PC-9 (cell line): ENCODE results near the gene ARID4B.

Experiments used
- CTCF ChIP-seq: fragments of 200-600 bp; sonication (generic); conservative IDR thresholded peaks from 2 replicates; pipeline ENCODE4 v1.6.1; 2017; ENCODE audit warnings: mixed run types, antibody characterized with exemption, mild to moderate bottlenecking, moderate library complexity
- EZH2 ChIP-seq: fragments of 200-600 bp; sonication (generic); IDR thresholded peaks from 2 replicates; pipeline ENCODE4 v1.8.0; 2017; ENCODE audit warnings: antibody characterized with exemption, low read depth

- TF ChIP-seq CTCF, result no peak
- TF ChIP-seq EZH2, result no peak
These were observed 203.3 kb downstream of the ARID4B start for GRCh38 chr1:235124665-235125064.
